ENCODE measurements around the gene SLC26A1. TPM values are rescaled to one million over a fixed set of nuclear protein-coding genes. Genes with fewer than 3 reads are reported as not detected.

SLC26A1 gene
- total RNA-seq, 1 experiment from 2014 or later, result 0.09 TPM

DNA sequence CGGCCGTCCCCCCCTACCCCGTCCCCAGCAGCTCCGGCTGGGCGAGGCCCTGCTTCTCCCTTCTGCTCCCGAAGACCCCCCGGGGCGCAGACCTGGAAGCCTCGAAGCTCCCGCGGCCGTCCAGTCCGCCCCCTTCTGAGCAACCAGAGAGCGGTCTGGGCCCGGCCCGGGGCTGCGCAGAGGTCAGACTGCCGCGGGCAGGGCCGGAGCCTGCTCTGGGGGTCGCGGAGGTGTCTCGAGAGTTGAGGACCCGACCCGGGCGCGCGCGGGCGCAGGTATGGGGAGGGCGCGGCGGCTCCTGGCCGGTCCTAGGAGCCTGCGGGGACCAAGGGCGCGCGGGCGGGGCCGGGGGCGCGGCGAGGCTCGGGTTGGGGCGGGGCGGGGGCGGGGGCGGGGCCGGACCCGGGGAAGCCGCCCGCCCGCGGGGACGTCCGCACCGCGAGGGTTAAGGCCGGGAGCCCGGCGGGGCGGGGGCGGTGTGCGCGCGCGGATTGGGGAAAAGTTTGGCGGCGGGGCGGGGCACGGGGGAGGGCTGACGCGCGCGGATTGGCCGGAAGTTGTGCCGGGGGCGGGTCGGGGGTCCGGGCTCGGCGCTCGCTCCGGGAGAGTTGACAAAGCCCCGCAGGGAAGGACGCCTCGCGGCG lies 17.9 kb upstream of the SLC26A1 start, which contains the start of gene FGFRL1:
FGFRL1 (plus strand) TSS at position 605 of the 644 bp plus-strand sequence. CDS start 860 bp downstream, outside the sequence.
- TF ChIP-seq, protein P1, sequence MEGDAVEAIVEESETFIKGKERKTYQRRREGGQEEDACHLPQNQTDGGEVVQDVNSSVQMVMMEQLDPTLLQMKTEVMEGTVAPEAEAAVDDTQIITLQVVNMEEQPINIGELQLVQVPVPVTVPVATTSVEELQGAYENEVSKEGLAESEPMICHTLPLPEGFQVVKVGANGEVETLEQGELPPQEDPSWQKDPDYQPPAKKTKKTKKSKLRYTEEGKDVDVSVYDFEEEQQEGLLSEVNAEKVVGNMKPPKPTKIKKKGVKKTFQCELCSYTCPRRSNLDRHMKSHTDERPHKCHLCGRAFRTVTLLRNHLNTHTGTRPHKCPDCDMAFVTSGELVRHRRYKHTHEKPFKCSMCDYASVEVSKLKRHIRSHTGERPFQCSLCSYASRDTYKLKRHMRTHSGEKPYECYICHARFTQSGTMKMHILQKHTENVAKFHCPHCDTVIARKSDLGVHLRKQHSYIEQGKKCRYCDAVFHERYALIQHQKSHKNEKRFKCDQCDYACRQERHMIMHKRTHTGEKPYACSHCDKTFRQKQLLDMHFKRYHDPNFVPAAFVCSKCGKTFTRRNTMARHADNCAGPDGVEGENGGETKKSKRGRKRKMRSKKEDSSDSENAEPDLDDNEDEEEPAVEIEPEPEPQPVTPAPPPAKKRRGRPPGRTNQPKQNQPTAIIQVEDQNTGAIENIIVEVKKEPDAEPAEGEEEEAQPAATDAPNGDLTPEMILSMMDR (conservative IDR thresholded peaks at IDR 0.05), result no peak
- no peaks in the 10 kb centered on the region for H3K79me2 ChIP-seq (ENCODE audit: insufficient read depth, low read length)
- Mint-ChIP-seq H3K4me1 (peaks cover 11 to 12% of the 10 kb centered on the region in 2 experiments), H3K27ac (no peak within 1 kb of the TSS; a peak in 1 of 7 replicates), H3K9me3 (peaks cover 3 to 13% of the 10 kb centered on the region in 2 experiments; a peak in 4 of 5 replicates), H3K27me3 (ENCODE audit: low read depth) (peaks cover 41% of the 10 kb centered on the region), H3K36me3 (ENCODE audit: insufficient read depth in 1 of 3, low read depth in 3 of 3) (peaks cover 0 to 4% (median 0%) of the 10 kb centered on the region in 3 experiments; a peak in 2 of 7 replicates), H3K4me3 (peak within 1 kb of the TSS; percentile 54 to 76)
- H3K4ac ChIP-seq (ENCODE audit: low read depth, low read length), result no peak within 1 kb of the TSS
- peaks cover 22% of the 10 kb centered on the region; the same call in 1 of the 2 replicates for H3K27me3 ChIP-seq (ENCODE audit: insufficient read depth, low read length)
- H2BK5ac ChIP-seq (ENCODE audit: insufficient read length, low read length), result no peak within 1 kb of the TSS
- WGBS (ENCODE audit: extremely low coverage, insufficient read length, low lambda C conversion rate), result no CpG with 5 or more reads among the region's 89 CpGs
- H2BK20ac ChIP-seq (ENCODE audit: low read depth, low read length, poor library complexity, severe bottlenecking), result no peak within 1 kb of the TSS
- peak; percentile 90 for DNase-seq
- H3K9me3 ChIP-seq (ENCODE audit: control insufficient read depth, low read depth, low read length), result no peaks in the 10 kb centered on the region
- no peaks in the 10 kb centered on the region for H3K4me1 ChIP-seq (ENCODE audit: insufficient read depth, low read length)
- no peak within 1 kb of the TSS for H2AK5ac ChIP-seq (ENCODE audit: insufficient read length, low read length)
- no peak within 1 kb of the TSS for H3K27ac ChIP-seq (ENCODE audit: insufficient read length, low read depth, low read length)
- no peak within 1 kb of the TSS for H4K5ac ChIP-seq (ENCODE audit: insufficient read length, low read depth, low read length)
- no peak within 1 kb of the TSS for H2BK120ac ChIP-seq (ENCODE audit: low read depth, low read length, poor library complexity, severe bottlenecking)
- no peak within 1 kb of the TSS for H4K91ac ChIP-seq (ENCODE audit: insufficient read length, low read depth, low read length)
- no peak within 1 kb of the TSS for H2BK15ac ChIP-seq (ENCODE audit: low read depth, low read length)
- H3K4me2 ChIP-seq (ENCODE audit: insufficient read depth, insufficient read length, low read length), result peak within 1 kb of the TSS; percentile 69
- no peak within 1 kb of the TSS for H2BK12ac ChIP-seq (ENCODE audit: insufficient read length, low read depth, low read length)
- H3K18ac ChIP-seq (ENCODE audit: insufficient read length, low read depth, low read length), result peak within 1 kb of the TSS; percentile 58
- no peak within 1 kb of the TSS for H3K23ac ChIP-seq (ENCODE audit: insufficient read length, low read depth, low read length)
- 0 out of 2 replicates have a peak within 1 kb of the TSS, but pooled peaks have one; percentile 57 for H3K14ac ChIP-seq (ENCODE audit: insufficient read depth, low read length)
- H3K79me1 ChIP-seq (ENCODE audit: insufficient read depth, low read depth, low read length, poor library complexity, severe bottlenecking), result no peaks in the 10 kb centered on the region
- H4K8ac ChIP-seq (replicated peaks; ENCODE audit: insufficient read length, low read depth, low read length), result no peak within 1 kb of the TSS
- H2AFZ ChIP-seq (ENCODE audit: low read length), result no peak within 1 kb of the TSS
- H3K9ac ChIP-seq (ENCODE audit: extremely low read depth, insufficient read length, low read length), result no peak within 1 kb of the TSS
- no peak within 1 kb of the TSS for H3T11ph ChIP-seq (ENCODE audit: low read length)
- no peaks in the 10 kb centered on the region for H4K20me1 ChIP-seq (ENCODE audit: control insufficient read depth, insufficient read depth, insufficient read length)
- H3K23me2 ChIP-seq (ENCODE audit: insufficient read length, low read depth, low read length, poor library complexity, severe bottlenecking), result peaks cover 14% of the 10 kb centered on the region
- no peak within 1 kb of the TSS for H3K56ac ChIP-seq (ENCODE audit: insufficient read length, low read depth, low read length)

Data from H9 (cell line).